HepG2 (cell line): ENCODE measurements around the gene LARP1B. TPM values are rescaled to one million over a fixed set of nuclear protein-coding genes. Genes with fewer than 3 reads are reported as not detected.

Experiments used
- ATAC-seq: fragments of 200-7000 bp; cut with Tn5 transposase; 3 replicates; pipeline ENCODE4 v1.9.1; 2020; ENCODE audit warnings: mild to moderate bottlenecking, moderate library complexity
- BruUV-seq: library from RNA; stranded (reverse); fragments of 400-500 nt; replicated peaks from 2 replicates; lab custom pipeline; 2021; lab: Mats Ljungman, UMichigan
- CTCF ChIA-PET: fragments of 300-600 bp; formaldehyde crosslinking; extraction: SDS; loops from one replicate; lab custom pipeline; 2021; ENCODE audit warnings: low total read pairs, inconsistent platforms, low intra/inter-chr PET ratio; lab: Yijun Ruan, JAX
- POLR2A ChIA-PET: fragments of 350-600 bp; sonication (Branson Sonifier 250); formaldehyde crosslinking; loops from one replicate; lab custom pipeline; 2020; ENCODE audit warnings: antibody characterized with exemption, inconsistent platforms; lab: Yijun Ruan, JAX
- DNase-seq: peaks from one replicate; pipeline ENCODE4 v3.0.0-alpha.2; 2015; ENCODE audit warnings: low spot score
- FAIRE-seq: peaks from 3 replicates; lab custom pipeline; 2011; peaks lifted over from hg19 to GRCh38; lab: Jason Lieb, UNC
- H2AFZ ChIP-seq: one replicate; pipeline ENCODE4 v1.6.1; 2011; ENCODE audit warnings: low read length, inconsistent platforms
- H3K27ac ChIP-seq: fragments of 300-600 bp; 3 replicates; pipeline ENCODE4 v1.8.0; 2011; ENCODE audit warnings: mixed run types, mild to moderate bottlenecking, mixed read lengths, low read length, inconsistent platforms; ENCODE audit not compliant: insufficient read depth; ENCODE audit errors: extremely low read length
- H3K27me3 ChIP-seq, 2 experiments: fragments of 200-600 bp in 1 of 2; 2 replicates in 1 of 2; 3 replicates in 1 of 2; pipeline versions ENCODE4 v1.6.0 to v1.8.0; 2011; ENCODE audit warnings: low read length in 2 of 2, mild to moderate bottlenecking in 2 of 2, moderate library complexity in 2 of 2, inconsistent platforms in 1 of 2; ENCODE audit not compliant: insufficient read depth in 2 of 2, control insufficient read depth in 1 of 2
- H3K36me3 ChIP-seq, 2 experiments: fragments of 200-600 bp in 1 of 2; replicated peaks in 1 of 2; 2 replicates in 1 of 2; 3 replicates in 1 of 2; pipeline versions ENCODE4 v1.5.1 to v1.8.0; 2011; ENCODE audit warnings: low read length in 2 of 2, inconsistent platforms in 1 of 2; ENCODE audit not compliant: insufficient read depth in 2 of 2, control insufficient read depth in 1 of 2
- H3K4me1 ChIP-seq: 2 replicates; pipeline ENCODE4 v1.5.1; 2012; ENCODE audit warnings: low read length, inconsistent platforms; ENCODE audit not compliant: insufficient read depth
- H3K4me2 ChIP-seq: 2 replicates; pipeline ENCODE4 v1.6.0; 2011; ENCODE audit warnings: low read depth, low read length, inconsistent platforms
- H3K4me3 ChIP-seq, 3 experiments: fragments of 200-600 bp in 1 of 3; sonication (generic), shearing (Covaris generic) in 1 of 3; replicated peaks in 1 of 3; 2 replicates each; pipeline ENCODE4 v1.5.1; 2011 to 2016; ENCODE audit warnings: low read length in 3 of 3, inconsistent platforms in 2 of 3, low read depth in 2 of 3, mild to moderate bottlenecking in 2 of 3, control low read depth in 1 of 3, mixed read lengths in 1 of 3; ENCODE audit not compliant: insufficient read depth in 1 of 3
- H3K79me2 ChIP-seq: one replicate; pipeline ENCODE4 v1.6.1; 2011; ENCODE audit warnings: low read length, inconsistent platforms; ENCODE audit not compliant: insufficient read depth
- H3K9ac ChIP-seq: 2 replicates; pipeline ENCODE4 v1.6.0; 2011; ENCODE audit warnings: mild to moderate bottlenecking, low read depth, low read length, inconsistent platforms; ENCODE audit not compliant: insufficient read depth
- H3K9me3 ChIP-seq: 2 replicates; pipeline ENCODE4 v1.5.1; 2012; ENCODE audit warnings: mild to moderate bottlenecking, low read length
- H4K20me1 ChIP-seq: 2 replicates; pipeline ENCODE4 v1.6.0; 2011; ENCODE audit warnings: inconsistent platforms, mild to moderate bottlenecking, low read length, moderate library complexity; ENCODE audit not compliant: insufficient read depth
- HCFC1 ChIP-seq: fragments of 150-350 bp; IDR thresholded peaks from 2 replicates; pipeline ENCODE4 v1.6.1; 2014; ENCODE audit warnings: low read depth, low read length
- HNF4G ChIP-seq, 2 experiments: sonication (generic) in 1 of 2; formaldehyde crosslinking in 1 of 2; IDR thresholded peaks; 2 replicates each; pipeline versions ENCODE4 v1.4.0 to v1.6.1; 2011 to 2020; ENCODE audit warnings: borderline replicate concordance in 2 of 2, low read depth in 2 of 2, mild to moderate bottlenecking in 2 of 2, low read length in 1 of 2, missing genetic modification reagents in 1 of 2, moderate library complexity in 1 of 2
- KLF9 ChIP-seq: IDR thresholded peaks from 2 replicates; pipeline ENCODE4 v1.6.1; 2016; ENCODE audit warnings: low read depth
- NAIF1 ChIP-seq: sonication (generic); formaldehyde crosslinking; IDR thresholded peaks from 2 replicates; pipeline ENCODE4 v1.5.0; 2020; ENCODE audit warnings: mild to moderate bottlenecking, missing genetic modification reagents, borderline replicate concordance
- STAG1 ChIP-seq: sonication (generic); formaldehyde crosslinking; IDR thresholded peaks from 2 replicates; pipeline ENCODE4 v1.4.0; 2020; ENCODE audit warnings: missing genetic modification reagents
- ZFY ChIP-seq: sonication (generic); formaldehyde crosslinking; IDR thresholded peaks from 2 replicates; pipeline ENCODE4 v1.4.0; 2020; ENCODE audit warnings: missing genetic modification reagents
- ZNF7 ChIP-seq: IDR thresholded peaks from 2 replicates; pipeline ENCODE4 v1.6.1; 2016; ENCODE audit warnings: missing biosample characterization, missing genetic modification reagents
- WGBS: methylation state at CpG from one replicate; pipeline ENCODE4 v1.1.6; 2017; ENCODE audit warnings: low lambda C conversion rate; 5-methylcytosine and 5-hydroxymethylcytosine counted together
- in situ Hi-C: cut with HindIII; loops from 2 replicates; pipeline ENCODE4 v1.10.0; 2017; ENCODE audit warnings: low pct_unique_long_range_greater_than_20kb; ENCODE audit not compliant: extremely low pct_ligation_motif_present
- intact Hi-C: fragments of 100-400 bp; cut with micrococcal nuclease; formaldehyde crosslinking; loops from one replicate; pipeline ENCODE4 v1.10.0; 2022; ENCODE audit not compliant: unreplicated experiment
- polyA plus RNA-seq, 8 experiments: library from polyadenylated mRNA; depleted of rRNA in 3 of 8; stranded (reverse) in 7 of 8; unstranded in 1 of 8; fragments of >200 nt; fragmentation: Illumina TruSeq in 4 of 8; extraction: Trizol in 4 of 8; gene quantifications; 2 replicates each; pipeline versions ENCODE4 v1.2.1 to v1.2.3, GENCODE V29; 2011 to 2016; ENCODE audit warnings: low read depth in 4 of 8, missing spikeins in 1 of 8, mixed read lengths in 1 of 8; ENCODE audit not compliant: insufficient read depth in 1 of 8
- total RNA-seq, 5 experiments: library from RNA; depleted of rRNA; stranded (reverse); fragments of >200 nt; fragmentation: Illumina TruSeq; extraction: Trizol; gene quantifications; 2 replicates each; pipeline ENCODE4 v1.2.3, GENCODE V29; 2016; ENCODE audit warnings: low read depth in 1 of 5
- TF ChIP-seq, protein P1 (sequence below): sonication (generic); formaldehyde crosslinking; IDR thresholded peaks from 2 replicates; pipeline ENCODE4 v1.5.0; 2020; ENCODE audit warnings: mild to moderate bottlenecking, missing genetic modification reagents, moderate library complexity
- TF ChIP-seq, protein P2 (sequence below): sonication (generic); formaldehyde crosslinking; IDR thresholded peaks from 2 replicates; pipeline ENCODE4 v1.5.0; 2020; ENCODE audit warnings: missing genetic modification reagents, mild to moderate bottlenecking, borderline replicate concordance
- TF ChIP-seq, protein P3 (sequence below): sonication (generic); formaldehyde crosslinking; IDR thresholded peaks from 2 replicates; pipeline ENCODE4 v1.8.0; 2022; ENCODE audit warnings: mild to moderate bottlenecking, missing genetic modification reagents, moderate library complexity
- TF ChIP-seq, protein P4 (sequence below): IDR thresholded peaks from 2 replicates; pipeline ENCODE4 v1.6.1; 2016
- TF ChIP-seq, protein P5 (sequence below): sonication (generic); formaldehyde crosslinking; IDR thresholded peaks from 2 replicates; pipeline ENCODE4 v1.4.0; 2020; ENCODE audit warnings: mild to moderate bottlenecking, missing genetic modification reagents

The LARP1B gene
- total and polyA plus RNA-seq, 2 of the 13 experiments (the other 11 are each of a cell fraction or from before 2014, with no cell fraction given) = 19.2 to 52.7 TPM

DNA sequence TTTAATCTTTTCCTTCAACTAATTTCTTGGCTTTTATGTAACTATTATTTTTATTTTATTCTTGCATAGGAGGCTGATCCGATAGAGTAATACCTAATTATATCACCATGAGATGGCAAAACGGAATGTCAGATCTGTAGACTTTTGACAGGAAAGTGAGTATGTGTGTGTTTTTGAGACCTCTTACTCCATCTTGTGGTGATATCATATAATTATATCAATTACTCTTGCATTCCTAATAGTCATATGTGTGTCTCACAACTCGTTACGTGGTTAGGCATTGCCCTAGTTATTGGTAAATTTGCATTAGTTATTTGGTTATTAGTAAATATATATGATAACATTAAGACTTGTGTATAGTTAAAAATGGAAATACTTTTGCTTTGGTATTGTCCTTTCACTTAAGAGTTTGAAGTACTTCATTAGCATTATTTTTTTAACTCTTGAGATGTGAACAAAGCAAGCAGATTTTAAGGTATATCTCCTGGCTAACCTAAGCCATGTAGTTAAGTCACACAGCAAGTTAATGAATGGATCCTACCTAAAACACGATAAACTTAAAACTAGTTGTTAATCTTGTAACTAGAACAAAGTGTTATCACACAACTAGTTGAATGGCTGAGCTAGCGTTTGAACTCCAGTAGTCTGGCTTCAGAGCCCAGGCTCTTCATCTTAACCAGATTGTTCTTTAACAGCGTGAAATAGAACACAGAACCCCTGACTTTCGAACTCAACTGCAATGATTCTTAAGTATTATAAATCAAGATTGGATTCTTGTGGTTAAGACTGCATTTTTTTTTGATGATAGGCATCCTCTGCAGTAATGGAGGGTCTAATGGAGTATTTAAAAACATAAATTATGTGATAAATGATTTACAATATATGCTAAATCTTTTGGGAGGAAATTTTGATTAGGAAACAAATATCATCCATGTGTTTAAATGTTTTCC is 159.4 kb downstream of the LARP1B start:
- H3K27me3 ChIP-seq = no peaks in the 10 kb centered on the region
- TF ChIP-seq ZFY = no peak
- peak; percentile 46 for TF ChIP-seq STAG1
- TF ChIP-seq, protein P1, sequence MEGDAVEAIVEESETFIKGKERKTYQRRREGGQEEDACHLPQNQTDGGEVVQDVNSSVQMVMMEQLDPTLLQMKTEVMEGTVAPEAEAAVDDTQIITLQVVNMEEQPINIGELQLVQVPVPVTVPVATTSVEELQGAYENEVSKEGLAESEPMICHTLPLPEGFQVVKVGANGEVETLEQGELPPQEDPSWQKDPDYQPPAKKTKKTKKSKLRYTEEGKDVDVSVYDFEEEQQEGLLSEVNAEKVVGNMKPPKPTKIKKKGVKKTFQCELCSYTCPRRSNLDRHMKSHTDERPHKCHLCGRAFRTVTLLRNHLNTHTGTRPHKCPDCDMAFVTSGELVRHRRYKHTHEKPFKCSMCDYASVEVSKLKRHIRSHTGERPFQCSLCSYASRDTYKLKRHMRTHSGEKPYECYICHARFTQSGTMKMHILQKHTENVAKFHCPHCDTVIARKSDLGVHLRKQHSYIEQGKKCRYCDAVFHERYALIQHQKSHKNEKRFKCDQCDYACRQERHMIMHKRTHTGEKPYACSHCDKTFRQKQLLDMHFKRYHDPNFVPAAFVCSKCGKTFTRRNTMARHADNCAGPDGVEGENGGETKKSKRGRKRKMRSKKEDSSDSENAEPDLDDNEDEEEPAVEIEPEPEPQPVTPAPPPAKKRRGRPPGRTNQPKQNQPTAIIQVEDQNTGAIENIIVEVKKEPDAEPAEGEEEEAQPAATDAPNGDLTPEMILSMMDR (CRISPR knock-in tag) = 0 out of 2 replicates have a peak, but pooled peaks have one; percentile 14
- TF ChIP-seq, protein P2, sequence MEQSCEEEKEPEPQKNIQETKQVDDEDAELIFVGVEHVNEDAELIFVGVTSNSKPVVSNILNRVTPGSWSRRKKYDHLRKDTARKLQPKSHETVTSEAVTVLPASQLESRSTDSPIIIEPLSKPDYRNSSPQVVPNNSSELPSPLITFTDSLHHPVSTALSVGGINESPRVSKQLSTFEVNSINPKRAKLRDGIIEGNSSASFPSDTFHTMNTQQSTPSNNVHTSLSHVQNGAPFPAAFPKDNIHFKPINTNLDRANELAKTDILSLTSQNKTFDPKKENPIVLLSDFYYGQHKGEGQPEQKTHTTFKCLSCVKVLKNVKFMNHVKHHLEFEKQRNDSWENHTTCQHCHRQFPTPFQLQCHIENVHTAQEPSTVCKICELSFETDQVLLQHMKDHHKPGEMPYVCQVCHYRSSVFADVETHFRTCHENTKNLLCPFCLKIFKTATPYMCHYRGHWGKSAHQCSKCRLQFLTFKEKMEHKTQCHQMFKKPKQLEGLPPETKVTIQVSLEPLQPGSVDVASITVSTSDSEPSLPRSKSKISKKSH (CRISPR knock-in tag) = no peak
- TF ChIP-seq HCFC1 = no peak
- TF ChIP-seq HNF4G (IDR thresholded peaks at IDR 0.05; ENCODE audit: borderline replicate concordance, low read depth, low read length) = no peak
- TF ChIP-seq HNF4G (CRISPR knock-in tag; IDR thresholded peaks at IDR 0.05; ENCODE audit: borderline replicate concordance, low read depth) = no peak
- no peak for TF ChIP-seq ZNF7 (CRISPR knock-in tag)
- TF ChIP-seq KLF9 (CRISPR knock-in tag) = no peak
- TF ChIP-seq, protein P3, sequence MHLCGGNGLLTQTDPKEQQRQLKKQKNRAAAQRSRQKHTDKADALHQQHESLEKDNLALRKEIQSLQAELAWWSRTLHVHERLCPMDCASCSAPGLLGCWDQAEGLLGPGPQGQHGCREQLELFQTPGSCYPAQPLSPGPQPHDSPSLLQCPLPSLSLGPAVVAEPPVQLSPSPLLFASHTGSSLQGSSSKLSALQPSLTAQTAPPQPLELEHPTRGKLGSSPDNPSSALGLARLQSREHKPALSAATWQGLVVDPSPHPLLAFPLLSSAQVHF = no peak
- TF ChIP-seq NAIF1 (CRISPR knock-in tag) = no peak
- TF ChIP-seq, protein P4, sequence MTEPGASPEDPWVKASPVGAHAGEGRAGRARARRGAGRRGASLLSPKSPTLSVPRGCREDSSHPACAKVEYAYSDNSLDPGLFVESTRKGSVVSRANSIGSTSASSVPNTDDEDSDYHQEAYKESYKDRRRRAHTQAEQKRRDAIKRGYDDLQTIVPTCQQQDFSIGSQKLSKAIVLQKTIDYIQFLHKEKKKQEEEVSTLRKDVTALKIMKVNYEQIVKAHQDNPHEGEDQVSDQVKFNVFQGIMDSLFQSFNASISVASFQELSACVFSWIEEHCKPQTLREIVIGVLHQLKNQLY (CRISPR knock-in tag) = no peak
- TF ChIP-seq, protein P5, sequence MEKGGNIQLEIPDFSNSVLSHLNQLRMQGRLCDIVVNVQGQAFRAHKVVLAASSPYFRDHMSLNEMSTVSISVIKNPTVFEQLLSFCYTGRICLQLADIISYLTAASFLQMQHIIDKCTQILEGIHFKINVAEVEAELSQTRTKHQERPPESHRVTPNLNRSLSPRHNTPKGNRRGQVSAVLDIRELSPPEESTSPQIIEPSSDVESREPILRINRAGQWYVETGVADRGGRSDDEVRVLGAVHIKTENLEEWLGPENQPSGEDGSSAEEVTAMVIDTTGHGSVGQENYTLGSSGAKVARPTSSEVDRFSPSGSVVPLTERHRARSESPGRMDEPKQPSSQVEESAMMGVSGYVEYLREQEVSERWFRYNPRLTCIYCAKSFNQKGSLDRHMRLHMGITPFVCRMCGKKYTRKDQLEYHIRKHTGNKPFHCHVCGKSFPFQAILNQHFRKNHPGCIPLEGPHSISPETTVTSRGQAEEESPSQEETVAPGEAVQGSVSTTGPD (CRISPR knock-in tag) = no peak
- no peaks in the 10 kb centered on the region for H3K4me1 ChIP-seq
- ChIA-PET POLR2A (no interaction called here), CTCF (interaction anchor here (1.3 kb wide), 1 partner anchor 29 kb away, joined by 3 read pairs; no protein-coding TSS in a partner anchor)
- no peak overlapping the region for H3K4me3 ChIP-seq
- WGBS = 79% methylated on average over 8 of the region's 8 CpGs
- intact Hi-C loops = loop anchor here (2.0 kb wide), 1 partner anchor 68 kb away; no protein-coding TSS in a partner anchor
- H3K9ac ChIP-seq = no peak overlapping the region
- H3K36me3 ChIP-seq = no peaks in the 10 kb centered on the region
- H3K9me3 ChIP-seq = no peaks in the 10 kb centered on the region
- no peaks in the 10 kb centered on the region for H4K20me1 ChIP-seq
- DNase-seq = peak; percentile 11
- peak; percentile 66 for ATAC-seq
- no TSS peak for BruUV-seq
- H3K79me2 ChIP-seq = no peaks in the 10 kb centered on the region
- H3K27ac ChIP-seq = no peak overlapping the region
- no peak overlapping the region for H3K4me2 ChIP-seq
- no peak overlapping the region for H2AFZ ChIP-seq
- FAIRE-seq = no peak
- in situ Hi-C loops = no loop called here
